Measurements from ENCODE around the gene KIAA0753.

GRCh38 chr17:6528557-6528956 lies 112.0 kb downstream of the KIAA0753 start:
- TF ChIP-seq CTCF (IDR thresholded peaks at IDR 0.05) = no peak
- no peak for TF ChIP-seq POLR2A (IDR thresholded peaks at IDR 0.05)
- no peak for TF ChIP-seq EP300 (IDR thresholded peaks at IDR 0.05)
